ENCODE data around the gene PKN3.

DNA sequence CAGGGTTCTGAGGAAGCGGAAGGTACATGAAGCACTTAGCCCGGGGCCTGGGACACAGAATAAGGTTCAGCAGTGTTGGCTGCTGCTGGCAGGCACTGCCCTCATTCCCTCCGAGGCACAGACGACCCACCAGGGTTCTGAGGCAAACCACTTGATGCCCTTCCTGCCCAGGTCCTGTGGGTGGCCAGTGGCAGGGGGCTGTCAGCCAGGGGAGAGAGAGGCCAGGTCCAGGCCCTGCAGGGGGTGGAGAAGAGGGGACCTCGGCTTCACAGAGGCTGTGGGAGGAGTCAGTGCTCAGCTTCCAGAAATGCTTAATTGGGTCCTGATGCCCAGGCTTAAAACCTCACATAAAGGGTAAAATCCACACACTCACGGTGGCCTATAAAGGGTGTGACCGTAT is 26.0 kb downstream of the PKN3 start:
- TF ChIP-seq, protein P1, sequence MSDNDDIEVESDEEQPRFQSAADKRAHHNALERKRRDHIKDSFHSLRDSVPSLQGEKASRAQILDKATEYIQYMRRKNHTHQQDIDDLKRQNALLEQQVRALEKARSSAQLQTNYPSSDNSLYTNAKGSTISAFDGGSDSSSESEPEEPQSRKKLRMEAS (IDR thresholded peaks at IDR 0.05; ENCODE audit: low read depth, low read length), result no peak
- TF ChIP-seq, protein P2, sequence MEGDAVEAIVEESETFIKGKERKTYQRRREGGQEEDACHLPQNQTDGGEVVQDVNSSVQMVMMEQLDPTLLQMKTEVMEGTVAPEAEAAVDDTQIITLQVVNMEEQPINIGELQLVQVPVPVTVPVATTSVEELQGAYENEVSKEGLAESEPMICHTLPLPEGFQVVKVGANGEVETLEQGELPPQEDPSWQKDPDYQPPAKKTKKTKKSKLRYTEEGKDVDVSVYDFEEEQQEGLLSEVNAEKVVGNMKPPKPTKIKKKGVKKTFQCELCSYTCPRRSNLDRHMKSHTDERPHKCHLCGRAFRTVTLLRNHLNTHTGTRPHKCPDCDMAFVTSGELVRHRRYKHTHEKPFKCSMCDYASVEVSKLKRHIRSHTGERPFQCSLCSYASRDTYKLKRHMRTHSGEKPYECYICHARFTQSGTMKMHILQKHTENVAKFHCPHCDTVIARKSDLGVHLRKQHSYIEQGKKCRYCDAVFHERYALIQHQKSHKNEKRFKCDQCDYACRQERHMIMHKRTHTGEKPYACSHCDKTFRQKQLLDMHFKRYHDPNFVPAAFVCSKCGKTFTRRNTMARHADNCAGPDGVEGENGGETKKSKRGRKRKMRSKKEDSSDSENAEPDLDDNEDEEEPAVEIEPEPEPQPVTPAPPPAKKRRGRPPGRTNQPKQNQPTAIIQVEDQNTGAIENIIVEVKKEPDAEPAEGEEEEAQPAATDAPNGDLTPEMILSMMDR (IDR thresholded peaks at IDR 0.05; ENCODE audit: low read depth, low read length), result no peak
- no peak for TF ChIP-seq POLR2A (IDR thresholded peaks at IDR 0.05; ENCODE audit: extremely low read depth, insufficient read length)
- no peak for TF ChIP-seq MYC (IDR thresholded peaks at IDR 0.05; ENCODE audit: low read depth, low read length)

Data from NB4 (cell line).